Measurements from ENCODE around the gene SLC12A4.
"Not testable (repeated sequence)": the region's sequence is repeated elsewhere in the genome, so short reads cannot be mapped to it uniquely, and the experiment has no call there.

Gene SLC12A4

GRCh38 chr16:67940446-67941089, 27.9 kb downstream of the SLC12A4 start:
- no peak for DNase-seq

- peak; percentile 34 for DNase-seq
These were observed 28.7 kb downstream of the SLC12A4 start for GRCh38 chr16:67939507-67940445.

- DNase-seq, result not testable (repeated sequence)
These were observed 30.7 kb downstream of the SLC12A4 start for GRCh38 chr16:67937713-67938112.

- peak; percentile 79 for DNase-seq
These were observed 31.4 kb downstream of the SLC12A4 start for GRCh38 chr16:67936880-67937605.

- no peak for DNase-seq
These were observed 32.1 kb downstream of the SLC12A4 start, which contains the start of gene PSMB10 for GRCh38 chr16:67936124-67936879. Gene PSMB10 (minus strand): TSS chr16:67936850. CDS start chr16:67936749, 101 bp downstream.

- DNase-seq, result peak; percentile 97
These were observed 32.9 kb downstream of the SLC12A4 start for GRCh38 chr16:67935402-67936123.

- DNase-seq, result no peak
These were observed 33.4 kb downstream of the SLC12A4 start for GRCh38 chr16:67935101-67935401.

- no peak for DNase-seq
These were observed 33.9 kb downstream of the SLC12A4 start for GRCh38 chr16:67934306-67935100.

- no peak for DNase-seq
These were observed 34.6 kb downstream of the SLC12A4 start for GRCh38 chr16:67933805-67934204.

- no peak for DNase-seq
These were observed 36.0 kb downstream of the SLC12A4 start for GRCh38 chr16:67932462-67932840.

GRCh38 chr16:67931712-67932461, 36.5 kb downstream of the SLC12A4 start, which contains the start of gene CTRL:
Gene CTRL (minus strand): TSS chr16:67931862. CDS start chr16:67931852, 10 bp downstream.
- DNase-seq, result no peak

- DNase-seq, result no peak
These were observed 37.7 kb downstream of the SLC12A4 start for GRCh38 chr16:67930678-67931211.

GRCh38 chr16:67930191-67930590, 38.2 kb downstream of the SLC12A4 start:
- no peak for DNase-seq

GRCh38 chr16:67928561-67929364, 39.7 kb downstream of the SLC12A4 start:
- DNase-seq, result peak; percentile 79

GRCh38 chr16:67928147-67928546, 40.3 kb downstream of the SLC12A4 start:
- DNase-seq, result no peak

GRCh38 chr16:67927131-67927941, 41.1 kb downstream of the SLC12A4 start:
- DNase-seq, result no peak

GRCh38 chr16:67926181-67926750, 42.2 kb downstream of the SLC12A4 start:
- no peak for DNase-seq
